Left lung (tissue), 10 donors: ENCODE measurements around the gene SLC9A5. TPM values are rescaled to one million over a fixed set of nuclear protein-coding genes. Genes with fewer than 3 reads are reported as not detected.
A peak's percentile ranks its signal among the peaks of the same experiment; 100 is the strongest.

Experiments used
- ATAC-seq: fragments of 200-7000 bp; cut with Tn5 transposase; one replicate; pipeline ENCODE4 v1.9.1; 2020; ENCODE audit warnings: moderate library complexity
- DNase-seq, 4 donors: peaks; one replicate each; pipeline ENCODE4 v3.0.0-alpha.2; 2013 to 2020
- H3K27ac ChIP-seq, 2 donors: fragments of 200-600 bp; sonication (generic) in 1 of 2; one replicate each; pipeline versions ENCODE4 v1.5.0 to v1.8.0; 2020 to 2021
- H3K27me3 ChIP-seq, 2 donors: fragments of 200-600 bp; sonication (generic) in 1 of 2; one replicate each; pipeline versions ENCODE4 v1.5.0 to v1.8.0; 2020 to 2021
- H3K36me3 ChIP-seq, 2 donors: fragments of 200-600 bp; sonication (generic) in 1 of 2; one replicate each; pipeline versions ENCODE4 v1.5.0 to v1.8.0; 2020 to 2021
- H3K4me1 ChIP-seq, 2 donors: fragments of 200-600 bp; one replicate each; pipeline ENCODE4 v1.8.0; 2021
- H3K4me3 ChIP-seq, 2 donors: fragments of 200-600 bp; sonication (generic) in 1 of 2; one replicate each; pipeline versions ENCODE4 v1.5.0 to v1.8.0; 2020 to 2021; ENCODE audit warnings: mild to moderate bottlenecking in 1 of 2
- H3K9me3 ChIP-seq, 2 donors: fragments of 200-600 bp; sonication (generic) in 1 of 2; one replicate each; pipeline versions ENCODE4 v1.5.0 to v1.8.0; 2020 to 2021
- CTCF ChIP-seq, 2 donors: fragments of 200-600 bp; sonication (generic) in 1 of 2; IDR thresholded peaks; one replicate each; pipeline versions ENCODE4 v1.5.0 to v1.8.0; 2021; ENCODE audit warnings: antibody characterized with exemption in 2 of 2
- intact Hi-C, 2 donors: fragments of 100-400 bp; cut with DNase I; formaldehyde crosslinking; loops; one replicate each; pipeline versions ENCODE4 v1.11.2 to v1.14.2; 2022
- polyA plus RNA-seq, 6 donors: library from polyadenylated mRNA; unstranded; fragments of 120-200 nt; gene quantifications; one replicate each; pipeline ENCODE4 v1.2.1, GENCODE V29; 2013; ENCODE audit not compliant: insufficient read length in 6 of 6
- total RNA-seq, 2 donors: library from RNA; stranded (reverse); fragmentation: NEBNext Ultra II Directional; extraction: Animal tissue kit (Norgen Biotek cat#: 25700); gene quantifications; one replicate each; pipeline ENCODE4 v1.2.1, GENCODE V29; 2021
- donor health status: DM: no; HTN: yes; CAD: no.
- donor health status: DM: no; HTN: no; CAD: no.

The SLC9A5 gene
- total and polyA plus RNA-seq, 8 donors, result 3.2 to 26.1 (median 20.9) TPM

DNA sequence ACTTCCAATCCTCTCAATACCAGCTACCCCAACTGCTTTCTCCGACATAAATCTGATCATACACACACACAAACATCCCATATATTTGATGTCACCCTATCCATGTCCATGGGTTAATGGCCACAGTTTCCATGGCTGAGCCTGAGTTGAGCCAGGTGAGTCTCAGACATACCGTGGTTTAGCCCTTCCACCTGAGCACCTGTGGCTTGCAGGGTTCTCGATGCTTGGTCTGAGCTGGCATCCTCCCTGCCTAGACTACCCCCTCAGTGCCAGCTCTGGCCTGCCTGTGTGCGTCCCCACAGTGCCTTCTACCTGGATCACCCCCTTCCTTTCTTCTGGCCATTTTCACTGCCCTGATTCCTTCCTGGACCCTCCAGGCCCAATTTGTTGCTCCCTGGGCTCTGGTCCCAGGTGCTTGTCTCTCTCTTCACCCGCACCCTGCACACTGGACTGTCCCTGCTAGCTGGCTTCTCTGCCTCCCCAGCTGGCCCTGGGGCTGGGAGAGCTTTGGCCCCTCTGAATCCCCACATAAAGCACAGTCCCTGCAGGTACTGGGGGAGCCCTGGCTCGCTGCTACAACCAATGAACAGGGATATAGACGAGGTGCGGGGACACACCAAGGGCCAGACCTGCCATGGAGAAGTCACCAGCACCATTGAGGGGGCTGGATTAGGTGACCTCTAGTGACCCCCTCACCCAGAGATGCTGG, 42.5 kb upstream of the SLC9A5 start:
- ATAC-seq, result no peak
- H3K27ac ChIP-seq, result no peak overlapping the region

GRCh38 chr16:67206838-67207248, 41.9 kb upstream of the SLC9A5 start:
- Histone ChIP-seq H3K9me3 (no peaks in the 10 kb centered on the region), H3K27ac (no peak overlapping the region), H3K4me1 (no peaks in the 10 kb centered on the region), H3K4me3 (no peak overlapping the region), H3K36me3 (peaks cover 0 to 45% of the 10 kb centered on the region in 2 donors), H3K27me3 (no peaks in the 10 kb centered on the region)
- ATAC-seq, result no peak
- intact Hi-C loops, result no loop called here
- no peak for TF ChIP-seq CTCF (IDR thresholded peaks at IDR 0.05)
- peak in 1 of 4 donors; percentile 20 for DNase-seq

More for the DNA sequence above, 42.5 kb upstream of the SLC9A5 start:
- Histone ChIP-seq H3K9me3 (no peaks in the 10 kb centered on the region), H3K4me1 (no peaks in the 10 kb centered on the region), H3K36me3 (peaks cover 0 to 50% of the 10 kb centered on the region in 2 donors), H3K4me3 (no peak overlapping the region), H3K27me3 (no peaks in the 10 kb centered on the region)
- TF ChIP-seq CTCF (IDR thresholded peaks at IDR 0.05), result no peak
- peak in 1 of 4 donors; percentile 32 for DNase-seq
- intact Hi-C loops, result no loop called here

- H3K4me3 ChIP-seq, result no peak overlapping the region
- peak; percentile 13 for ATAC-seq
- DNase-seq, result peak in 1 of 4 donors; percentile 73
- no peak for TF ChIP-seq CTCF (IDR thresholded peaks at IDR 0.05)
- H3K27ac ChIP-seq, result no peak overlapping the region
- intact Hi-C loops, result no loop called here
- H3K27me3 ChIP-seq, result no peaks in the 10 kb centered on the region
- H3K4me1 ChIP-seq, result no peaks in the 10 kb centered on the region
- H3K36me3 ChIP-seq, result peaks cover 0 to 39% of the 10 kb centered on the region in 2 donors
- H3K9me3 ChIP-seq, result no peaks in the 10 kb centered on the region
Observed at GRCh38 chr16:67207249-67208091, 41.3 kb upstream of the SLC9A5 start.

- intact Hi-C loops, result no loop called here
- H3K9me3 ChIP-seq, result no peaks in the 10 kb centered on the region
- peak in 1 of 4 donors; percentile 53 for DNase-seq
Observed at GRCh38 chr16:67208154-67208896, 40.5 kb upstream of the SLC9A5 start.

More at GRCh38 chr16:67208154-67208896, 40.5 kb upstream of the SLC9A5 start:
- Histone ChIP-seq H3K36me3 (peaks cover 0 to 30% of the 10 kb centered on the region in 2 donors), H3K27me3 (no peaks in the 10 kb centered on the region), H3K4me1 (peaks cover 0 to 7% of the 10 kb centered on the region in 2 donors), H3K27ac (no peak overlapping the region), H3K4me3 (no peak overlapping the region)
- no peak for ATAC-seq
- TF ChIP-seq CTCF (IDR thresholded peaks at IDR 0.05), result no peak
